HEK293T (cell line): Measurements from ENCODE around the gene TTC29.

Experiments
- CTCF ChIA-PET: fragments of 350-600 bp; formaldehyde crosslinking; extraction: SDS; loops from one replicate; lab custom pipeline; 2021; ENCODE audit warnings: antibody characterized with exemption, inconsistent platforms; lab: Yijun Ruan, JAX
- POLR2A ChIA-PET: fragments of 350-600 bp; formaldehyde crosslinking; extraction: SDS; loops from one replicate; lab custom pipeline; 2020; ENCODE audit warnings: antibody characterized with exemption, inconsistent platforms; lab: Yijun Ruan, JAX
- DNase-seq: peaks from one replicate; pipeline ENCODE4 v3.0.0; 2012; ENCODE audit warnings: mixed read lengths; ENCODE audit errors: extremely low spot score
- ARNT ChIP-seq: fragments of 450-650 bp; IDR thresholded peaks from 2 replicates; pipeline ENCODE4 v1.6.1; 2017; ENCODE audit warnings: mild to moderate bottlenecking
- BHLHE40 ChIP-seq: fragments of 450-650 bp; IDR thresholded peaks from 2 replicates; pipeline ENCODE4 v1.6.1; 2016; ENCODE audit warnings: mild to moderate bottlenecking, moderate library complexity, borderline replicate concordance
- CTBP1 ChIP-seq: fragments of 450-650 bp; IDR thresholded peaks from 2 replicates; pipeline ENCODE4 v1.6.1; 2016; ENCODE audit warnings: borderline replicate concordance
- ELF4 ChIP-seq: fragments of 450-650 bp; IDR thresholded peaks from 2 replicates; pipeline ENCODE4 v1.6.1; 2017; ENCODE audit warnings: antibody characterized with exemption
- FOXA1 ChIP-seq: fragments of 450-650 bp; IDR thresholded peaks from 2 replicates; pipeline ENCODE4 v1.6.1; 2016; ENCODE audit warnings: mild to moderate bottlenecking
- FOXK2 ChIP-seq: fragments of 450-650 bp; IDR thresholded peaks from 2 replicates; pipeline ENCODE4 v1.6.1; 2016; ENCODE audit warnings: mild to moderate bottlenecking
- FOXM1 ChIP-seq: fragments of 450-650 bp; IDR thresholded peaks from 2 replicates; pipeline ENCODE4 v1.6.1; 2017; ENCODE audit warnings: mild to moderate bottlenecking, borderline replicate concordance
- HDGF ChIP-seq: fragments of 450-650 bp; IDR thresholded peaks from 2 replicates; pipeline ENCODE4 v1.6.1; 2017; ENCODE audit warnings: antibody characterized with exemption, borderline replicate concordance
- L3MBTL2 ChIP-seq: fragments of 450-650 bp; conservative IDR thresholded peaks from 2 replicates; pipeline ENCODE4 v1.6.1; 2016; ENCODE audit warnings: mild to moderate bottlenecking
- LEF1 ChIP-seq: fragments of 450-650 bp; IDR thresholded peaks from 2 replicates; pipeline ENCODE4 v1.6.1; 2017; ENCODE audit warnings: mild to moderate bottlenecking, borderline replicate concordance
- NFRKB ChIP-seq: fragments of 450-650 bp; IDR thresholded peaks from 2 replicates; pipeline ENCODE4 v1.6.1; 2016; ENCODE audit warnings: mild to moderate bottlenecking, moderate library complexity
- PKNOX1 ChIP-seq: fragments of 450-650 bp; IDR thresholded peaks from 2 replicates; pipeline ENCODE4 v1.6.1; 2016
- SP1 ChIP-seq: fragments of 450-650 bp; IDR thresholded peaks from 2 replicates; pipeline ENCODE4 v1.6.1; 2017
- SUZ12 ChIP-seq: fragments of 450-650 bp; IDR thresholded peaks from 2 replicates; pipeline ENCODE4 v1.6.1; 2016; ENCODE audit warnings: mild to moderate bottlenecking
- TARDBP ChIP-seq: fragments of 450-650 bp; IDR thresholded peaks from 2 replicates; pipeline ENCODE4 v1.6.1; 2016
- ZNF384 ChIP-seq: fragments of 450-650 bp; IDR thresholded peaks from 2 replicates; pipeline ENCODE4 v1.6.1; 2016

TTC29 gene

GRCh38 chr4:146793727-146794126 lies 151.9 kb downstream of the TTC29 start:
- no peak for TF ChIP-seq SUZ12
- TF ChIP-seq NFRKB: no peak
- TF ChIP-seq LEF1: no peak
- TF ChIP-seq ZNF384: no peak
- no peak for TF ChIP-seq CTBP1
- CTCF ChIA-PET: no interaction called here
- POLR2A ChIA-PET: no interaction called here
- no peak for DNase-seq

GRCh38 chr4:146791439-146791838 lies 154.2 kb downstream of the TTC29 start:
- ChIA-PET CTCF (no interaction called here), POLR2A (no interaction called here)
- no peak for TF ChIP-seq HDGF
- TF ChIP-seq FOXA1: no peak
- TF ChIP-seq PKNOX1: no peak
- no peak for TF ChIP-seq NFRKB
- no peak for TF ChIP-seq BHLHE40
- TF ChIP-seq CTBP1: no peak
- no peak for TF ChIP-seq TARDBP
- no peak for TF ChIP-seq SUZ12
- no peak for TF ChIP-seq L3MBTL2
- TF ChIP-seq SP1: no peak
- no peak for TF ChIP-seq LEF1
- TF ChIP-seq ELF4: no peak
- TF ChIP-seq FOXM1: no peak
- no peak for TF ChIP-seq ZNF384
- no peak for DNase-seq

- ChIA-PET CTCF (no interaction called here), POLR2A (no interaction called here)
- TF ChIP-seq BHLHE40 (no peak), ELF4 (no peak), LEF1 (no peak), CTBP1 (no peak), SUZ12 (no peak), FOXA1 (no peak), TARDBP (no peak), ZNF384 (no peak), HDGF (no peak), L3MBTL2 (no peak), SP1 (no peak), ARNT (no peak), PKNOX1 (no peak), FOXK2 (no peak), NFRKB (no peak), FOXM1 (no peak)
- no peak for DNase-seq
Observed at GRCh38 chr4:146790515-146790914, 155.1 kb downstream of the TTC29 start.

GRCh38 chr4:146787731-146788130 lies 157.9 kb downstream of the TTC29 start:
- DNase-seq: no peak
- ChIA-PET CTCF (no interaction called here), POLR2A (no interaction called here)
- TF ChIP-seq NFRKB: no peak
- TF ChIP-seq TARDBP: no peak
- TF ChIP-seq BHLHE40: no peak
- TF ChIP-seq FOXK2: no peak
- no peak for TF ChIP-seq CTBP1
- TF ChIP-seq SP1: no peak
- TF ChIP-seq LEF1: no peak
- TF ChIP-seq FOXM1: no peak
- no peak for TF ChIP-seq HDGF
- TF ChIP-seq FOXA1: no peak
- no peak for TF ChIP-seq ELF4
- TF ChIP-seq L3MBTL2: no peak
- TF ChIP-seq ZNF384: no peak
- no peak for TF ChIP-seq PKNOX1

- ChIA-PET CTCF (no interaction called here), POLR2A (no interaction called here)
- TF ChIP-seq TARDBP: no peak
- no peak for TF ChIP-seq SP1
- no peak for DNase-seq
Observed at GRCh38 chr4:146776691-146777090, 169.0 kb downstream of the TTC29 start.

GRCh38 chr4:146763560-146763959 lies 182.1 kb downstream of the TTC29 start:
- TF ChIP-seq PKNOX1: no peak
- DNase-seq: no peak
- CTCF ChIA-PET: no interaction called here
- POLR2A ChIA-PET: no interaction called here

- POLR2A ChIA-PET: no interaction called here
- DNase-seq: no peak
- CTCF ChIA-PET: interaction anchor here (0.6 kb wide), 1 partner anchor 1483 kb away, joined by 3 read pairs; no protein-coding TSS in a partner anchor
- no peak for TF ChIP-seq ELF4
- no peak for TF ChIP-seq FOXK2
- TF ChIP-seq SP1: no peak
- no peak for TF ChIP-seq SUZ12
- TF ChIP-seq PKNOX1: no peak
- TF ChIP-seq ZNF384: no peak
- TF ChIP-seq FOXM1: no peak
- TF ChIP-seq HDGF: no peak
- no peak for TF ChIP-seq FOXA1
- TF ChIP-seq CTBP1: no peak
- TF ChIP-seq ARNT: no peak
- no peak for TF ChIP-seq TARDBP
- no peak for TF ChIP-seq L3MBTL2
- TF ChIP-seq LEF1: no peak
- TF ChIP-seq BHLHE40: no peak
- TF ChIP-seq NFRKB: no peak
Observed at GRCh38 chr4:146762016-146762415, 183.6 kb downstream of the TTC29 start.
